Liver (tissue), 9 donors: ENCODE measurements around the gene SERPINA3. TPM values are rescaled to one million over a fixed set of nuclear protein-coding genes. Genes with fewer than 3 reads are reported as not detected.
A peak's percentile ranks its signal among the peaks of the same experiment; 100 is the strongest.

ENCODE experiments used
- DNase-seq: peaks from one replicate; pipeline ENCODE4 v3.0.0-alpha.2; 2017; ENCODE audit warnings: low spot score
- H3K27ac ChIP-seq, 2 donors: one replicate each; pipeline ENCODE4 v1.7.0; 2013; ENCODE audit warnings: inconsistent platforms in 2 of 2, low read length in 2 of 2, control low read depth in 1 of 2, low read depth in 1 of 2, mild to moderate bottlenecking in 1 of 2
- H3K27me3 ChIP-seq, 4 donors: one replicate each; pipeline versions ENCODE4 v1.6.1 to v1.7.0; 2013; ENCODE audit warnings: low read length in 3 of 4, inconsistent platforms in 1 of 4, mild to moderate bottlenecking in 1 of 4, moderate library complexity in 1 of 4; ENCODE audit not compliant: control insufficient read depth in 4 of 4, insufficient read depth in 4 of 4
- H3K36me3 ChIP-seq, 4 donors: one replicate each; pipeline versions ENCODE4 v1.6.1 to v1.7.0; 2013; ENCODE audit warnings: low read length in 3 of 4, mild to moderate bottlenecking in 3 of 4, low read depth in 1 of 4, moderate library complexity in 1 of 4; ENCODE audit not compliant: control insufficient read depth in 4 of 4, insufficient read depth in 3 of 4
- H3K4me1 ChIP-seq, 4 donors: one replicate each; pipeline versions ENCODE4 v1.6.1 to v1.7.0; 2013; ENCODE audit warnings: low read length in 3 of 4, mild to moderate bottlenecking in 3 of 4, moderate library complexity in 1 of 4; ENCODE audit not compliant: control insufficient read depth in 4 of 4, insufficient read depth in 4 of 4
- H3K4me3 ChIP-seq, 3 donors: one replicate each; pipeline versions ENCODE4 v1.6.1 to v1.7.0; 2013; ENCODE audit warnings: low read length in 3 of 3, control low read depth in 1 of 3, low read depth in 1 of 3, mild to moderate bottlenecking in 1 of 3
- H3K9ac ChIP-seq, 2 donors: one replicate each; pipeline ENCODE4 v1.7.0; 2013; ENCODE audit warnings: low read length in 2 of 2, mild to moderate bottlenecking in 2 of 2, moderate library complexity in 2 of 2, control low read depth in 1 of 2, low read depth in 1 of 2
- H3K9me3 ChIP-seq, 4 donors: one replicate each; pipeline versions ENCODE4 v1.6.1 to v1.7.0; 2013; ENCODE audit warnings: low read length in 3 of 4; ENCODE audit not compliant: control insufficient read depth in 4 of 4
- ATF3 ChIP-seq: IDR thresholded peaks from 2 replicates; pipeline ENCODE4 v1.6.1; 2016; ENCODE audit warnings: antibody characterized with exemption
- CTCF ChIP-seq: fragments of 150-350 bp; IDR thresholded peaks from 2 replicates; pipeline ENCODE4 v1.5.1; 2017; ENCODE audit warnings: improper control_type of control experiment, low read depth, low read length; ENCODE audit not compliant: missing input control
- FOXA1 ChIP-seq: IDR thresholded peaks from 2 replicates; pipeline ENCODE4 v1.6.1; 2016; ENCODE audit warnings: antibody characterized with exemption
- FOXA2 ChIP-seq: IDR thresholded peaks from 2 replicates; pipeline ENCODE4 v1.6.1; 2016; ENCODE audit warnings: antibody characterized with exemption
- GABPA ChIP-seq, 2 donors: IDR thresholded peaks in 1 of 2; conservative IDR thresholded peaks in 1 of 2; 2 replicates each; pipeline ENCODE4 v1.6.1; 2016; ENCODE audit warnings: antibody characterized with exemption in 2 of 2, mild to moderate bottlenecking in 1 of 2, moderate library complexity in 1 of 2
- HNF4A ChIP-seq, 2 donors: conservative IDR thresholded peaks; 2 replicates each; pipeline ENCODE4 v1.6.1; 2016; ENCODE audit warnings: antibody characterized with exemption in 2 of 2, mild to moderate bottlenecking in 2 of 2
- HNF4G ChIP-seq: IDR thresholded peaks from 2 replicates; pipeline ENCODE4 v1.6.1; 2016; ENCODE audit warnings: antibody characterized with exemption
- JUND ChIP-seq, 2 donors: IDR thresholded peaks; 2 replicates each; pipeline ENCODE4 v1.6.1; 2016; ENCODE audit warnings: antibody characterized with exemption in 2 of 2
- MAX ChIP-seq: IDR thresholded peaks from 2 replicates; pipeline ENCODE4 v1.6.1; 2016; ENCODE audit warnings: antibody characterized with exemption
- NR2F2 ChIP-seq: IDR thresholded peaks from 2 replicates; pipeline ENCODE4 v1.6.1; 2016; ENCODE audit warnings: antibody characterized with exemption
- RAD21 ChIP-seq, 2 donors: IDR thresholded peaks; 2 replicates each; pipeline ENCODE4 v1.6.1; 2016; ENCODE audit warnings: antibody characterized with exemption in 2 of 2, mild to moderate bottlenecking in 2 of 2
- REST ChIP-seq: IDR thresholded peaks from 2 replicates; pipeline ENCODE4 v1.6.1; 2016; ENCODE audit warnings: antibody characterized with exemption, mild to moderate bottlenecking
- RXRA ChIP-seq, 2 donors: IDR thresholded peaks; 2 replicates each; pipeline ENCODE4 v1.6.1; 2017 to 2018; ENCODE audit warnings: antibody characterized with exemption in 2 of 2, mild to moderate bottlenecking in 1 of 2
- SP1 ChIP-seq: IDR thresholded peaks from 2 replicates; pipeline ENCODE4 v1.6.1; 2018; ENCODE audit warnings: antibody characterized with exemption, mild to moderate bottlenecking
- YY1 ChIP-seq: IDR thresholded peaks from 2 replicates; pipeline ENCODE4 v1.6.1; 2016; ENCODE audit warnings: antibody characterized with exemption, mild to moderate bottlenecking
- ZBTB33 ChIP-seq: IDR thresholded peaks from 2 replicates; pipeline ENCODE4 v1.6.1; 2016; ENCODE audit warnings: antibody characterized with exemption
- WGBS: extraction: QIAGEN DNeasy Blood & Tissue Kit; methylation state at CpG from one replicate; pipeline ENCODE4 v1.1.7; 2013; 5-methylcytosine and 5-hydroxymethylcytosine counted together
- polyA plus RNA-seq, 2 donors: library from polyadenylated mRNA; stranded (reverse) in 1 of 2; unstranded in 1 of 2; fragments of 200-250 nt in 1 of 2; fragments of >200 nt in 1 of 2; fragmentation: Nextera tagmentation in 1 of 2; extraction: Ambion mirVana in 1 of 2; gene quantifications; one replicate each; pipeline versions ENCODE4 v1.2.1 to v1.2.3, GENCODE V29; 2013 to 2015
- total RNA-seq, 2 donors: library from RNA; depleted of rRNA; stranded (reverse); fragments of >200 nt; gene quantifications; one replicate each; pipeline ENCODE4 v1.2.3, GENCODE V29; 2014
- donor health status: healthy.
- donor health status: healthy.
- donor health status: healthy.
- donor health status: healthy.
- donor health status: healthy.

SERPINA3 gene
- total and polyA plus RNA-seq, 4 donors = 2,087 to 17,984 (median 13,009) TPM

GRCh38 chr14:94659901-94660300, 47.7 kb downstream of the SERPINA3 start:
- 91% methylated on average over 2 of the region's 2 CpGs for WGBS
- Histone ChIP-seq H3K9me3 (no peaks in the 10 kb centered on the region), H3K9ac (no peak overlapping the region), H3K36me3 (no peaks in the 10 kb centered on the region), H3K4me1 (no peaks in the 10 kb centered on the region), H3K27ac (no peak overlapping the region), H3K4me3 (no peak overlapping the region), H3K27me3 (no peaks in the 10 kb centered on the region)
- TF ChIP-seq HNF4G = no peak
- TF ChIP-seq GABPA (IDR thresholded peaks at IDR 0.05 in 1 of 2, conservative IDR thresholded peaks at IDR 0.05 in 1 of 2) = no peak
- TF ChIP-seq SP1 = no peak
- no peak for TF ChIP-seq NR2F2
- no peak for TF ChIP-seq ATF3
- no peak for TF ChIP-seq YY1
- no peak for TF ChIP-seq JUND (IDR thresholded peaks at IDR 0.05)
- peak; percentile 5 for DNase-seq

GRCh38 chr14:94660306-94660946, 48.2 kb downstream of the SERPINA3 start:
- Histone ChIP-seq H3K36me3 (no peaks in the 10 kb centered on the region), H3K9ac (no peak overlapping the region), H3K9me3 (no peaks in the 10 kb centered on the region), H3K27ac (no peak overlapping the region), H3K4me3 (no peak overlapping the region), H3K4me1 (no peaks in the 10 kb centered on the region), H3K27me3 (no peaks in the 10 kb centered on the region)
- 82% methylated on average over 8 of the region's 8 CpGs for WGBS
- TF ChIP-seq JUND (IDR thresholded peaks at IDR 0.05) (no peak), HNF4G (no peak), YY1 (no peak), CTCF (no peak), HNF4A (conservative IDR thresholded peaks at IDR 0.05) (no peak), RAD21 (IDR thresholded peaks at IDR 0.05) (no peak), ATF3 (no peak), RXRA (IDR thresholded peaks at IDR 0.05) (no peak), ZBTB33 (no peak), FOXA2 (no peak), NR2F2 (no peak)
- peak; percentile 10 for DNase-seq

GRCh38 chr14:94663538-94663937, 51.3 kb downstream of the SERPINA3 start:
- no peaks in the 10 kb centered on the region for H3K4me1 ChIP-seq
- H3K27me3 ChIP-seq = no peaks in the 10 kb centered on the region
- H3K4me3 ChIP-seq = no peak overlapping the region
- WGBS = 77% methylated on average over 2 of the region's 2 CpGs
- no peaks in the 10 kb centered on the region for H3K9me3 ChIP-seq
- H3K36me3 ChIP-seq = no peaks in the 10 kb centered on the region
- no peak for DNase-seq
- no peak overlapping the region for H3K9ac ChIP-seq
- H3K27ac ChIP-seq = no peak overlapping the region
- TF ChIP-seq ATF3 = no peak
- TF ChIP-seq JUND (IDR thresholded peaks at IDR 0.05) = no peak
- TF ChIP-seq FOXA1 = no peak
- TF ChIP-seq GABPA (IDR thresholded peaks at IDR 0.05 in 1 of 2, conservative IDR thresholded peaks at IDR 0.05 in 1 of 2) = no peak
- no peak for TF ChIP-seq RXRA (IDR thresholded peaks at IDR 0.05)
- TF ChIP-seq REST = no peak
- TF ChIP-seq MAX = no peak
- TF ChIP-seq CTCF = no peak
- TF ChIP-seq YY1 = no peak
